Measurements from ENCODE around the gene ACOX3.
"Not testable (repeated sequence)": the region's sequence is repeated elsewhere in the genome, so short reads cannot be mapped to it uniquely, and the experiment has no call there.

The ACOX3 gene

GRCh38 chr4:8386731-8387130 is 53.8 kb downstream of the ACOX3 start:
- DNase-seq (ENCODE audit: low spot score): no peak

DNA sequence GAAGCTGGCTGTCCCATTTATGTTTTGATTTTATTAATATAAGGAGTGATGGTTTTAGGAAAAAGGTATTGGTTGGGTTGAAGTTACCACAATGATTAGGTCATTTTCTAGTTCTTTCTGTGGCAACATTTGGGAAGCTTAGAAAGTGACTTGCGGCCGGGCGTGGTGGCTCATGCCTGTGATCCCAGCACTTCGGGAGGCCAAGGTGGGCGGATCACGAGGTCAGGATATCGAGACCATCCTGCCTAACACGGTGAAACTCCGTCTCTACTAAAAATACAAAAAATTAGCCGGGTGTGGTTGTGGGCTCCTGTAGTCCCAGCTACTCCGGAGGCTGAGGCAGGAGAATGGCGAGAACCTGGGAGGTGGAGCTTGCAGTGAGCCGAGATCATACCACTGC is 54.4 kb downstream of the ACOX3 start:
- not testable (repeated sequence) for DNase-seq (ENCODE audit: low spot score)

- DNase-seq (ENCODE audit: low spot score): no peak
Observed at GRCh38 chr4:8385611-8386010, 54.9 kb downstream of the ACOX3 start.

- DNase-seq (ENCODE audit: low spot score): peak; percentile 1
Observed at GRCh38 chr4:8385106-8385505, 55.4 kb downstream of the ACOX3 start.

- no peak for DNase-seq (ENCODE audit: low spot score)
Observed at GRCh38 chr4:8384397-8385060, 56.0 kb downstream of the ACOX3 start.

GRCh38 chr4:8383451-8384160 is 56.9 kb downstream of the ACOX3 start:
- DNase-seq (ENCODE audit: low spot score): no peak

DNA sequence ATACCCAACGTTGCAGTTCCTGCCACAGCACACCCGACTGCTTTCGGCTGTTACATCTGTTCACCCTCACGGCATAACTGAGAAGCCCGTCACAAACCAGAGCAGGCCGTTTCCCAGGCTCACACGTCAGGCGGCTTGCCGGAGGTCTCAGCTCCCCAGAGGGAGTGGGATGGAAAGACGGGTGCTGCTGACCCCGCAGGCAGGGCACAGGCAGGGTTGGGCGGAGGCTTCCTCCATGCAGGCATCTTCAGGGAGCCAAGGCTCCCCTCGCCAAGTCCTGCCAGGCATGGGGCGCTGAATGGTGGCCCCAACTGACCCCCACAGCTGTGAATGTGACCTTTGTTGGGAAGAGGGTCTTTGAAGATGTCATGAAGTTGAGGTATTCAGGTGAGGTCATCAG is 57.5 kb downstream of the ACOX3 start:
- no peak for DNase-seq (ENCODE audit: low spot score)

DNA sequence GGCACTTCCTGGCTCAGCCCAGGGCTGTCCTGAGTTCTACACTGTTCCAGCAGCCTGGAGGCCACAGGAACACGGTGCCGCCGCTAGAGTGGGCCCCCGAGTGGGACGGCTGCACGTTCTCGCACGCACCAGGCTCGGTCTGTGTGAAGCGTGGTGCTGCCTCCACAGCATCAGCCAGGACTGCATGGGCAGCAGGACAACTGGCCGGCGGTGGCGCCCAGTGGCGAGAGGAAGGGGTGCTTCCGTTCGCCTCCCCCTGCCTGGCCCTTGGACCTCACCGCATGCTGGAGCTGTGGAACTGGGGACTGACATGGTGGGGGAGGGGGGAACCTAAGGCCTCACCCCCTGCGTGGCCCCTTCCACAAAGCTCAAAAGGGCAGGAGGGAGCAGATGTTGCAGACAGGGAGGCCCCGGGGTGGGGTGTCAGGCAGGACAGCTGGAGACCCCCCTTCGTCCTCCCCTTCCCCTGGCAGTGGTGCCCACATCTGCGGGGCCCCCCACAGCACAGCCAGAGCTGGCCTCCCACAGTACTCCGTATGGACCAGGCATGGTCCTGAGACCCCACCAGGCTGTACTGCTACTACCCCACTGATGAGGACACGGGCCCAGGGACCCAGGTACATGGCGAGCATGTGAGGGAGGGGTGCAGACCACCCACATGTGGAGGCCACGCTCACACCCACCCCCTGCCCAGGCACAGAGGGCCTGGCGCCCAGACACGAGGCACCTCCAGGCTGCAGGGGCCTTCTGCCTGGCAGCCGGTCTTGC is 58.5 kb downstream of the ACOX3 start:
- DNase-seq (ENCODE audit: low spot score): no peak

DNA sequence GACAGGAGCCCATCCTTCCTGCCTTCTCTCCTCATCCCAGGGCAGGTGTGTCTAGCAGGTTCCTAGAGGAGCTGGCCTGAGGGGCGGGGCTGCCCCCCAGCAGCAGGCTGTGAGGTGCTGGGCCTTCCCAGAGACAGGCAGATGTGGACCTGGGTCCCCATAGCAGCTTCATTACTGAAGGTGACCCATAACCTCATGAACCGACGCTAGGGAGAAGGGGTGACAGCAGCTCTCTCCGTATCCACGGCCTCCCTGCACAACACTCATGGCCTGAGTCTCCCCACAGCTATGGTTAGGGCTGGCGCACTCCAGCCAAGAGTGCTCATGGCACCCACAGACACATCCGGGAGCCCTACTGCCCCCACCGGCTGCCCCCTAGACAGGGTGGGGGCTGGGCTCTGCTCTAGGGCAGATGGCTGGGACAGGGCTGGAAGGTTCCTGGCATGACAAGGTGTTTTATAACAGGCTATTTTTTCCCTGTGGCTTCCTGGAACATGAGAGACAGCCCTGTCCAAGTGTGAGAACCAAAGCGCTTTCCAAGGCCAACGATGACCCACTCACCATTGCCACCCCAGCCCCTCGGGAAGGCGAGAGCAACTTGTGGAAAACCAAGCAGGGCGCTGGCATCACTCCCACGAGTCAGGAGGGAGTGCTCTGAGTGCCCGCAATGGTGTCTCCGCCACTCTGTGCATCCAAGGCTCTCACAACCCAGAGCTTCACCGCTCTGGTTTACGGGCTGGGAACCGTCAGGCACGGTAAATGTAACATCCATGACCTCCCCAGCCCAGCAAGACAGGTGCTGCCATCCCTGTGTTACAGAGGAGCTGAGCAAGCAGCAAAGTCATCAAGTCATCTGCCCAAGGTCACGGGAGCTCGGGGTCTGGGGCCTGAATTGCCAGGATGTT is 59.8 kb downstream of the ACOX3 start:
- DNase-seq (ENCODE audit: low spot score): no peak

- DNase-seq (ENCODE audit: low spot score): no peak
Observed at GRCh38 chr4:8379771-8380170, 60.8 kb downstream of the ACOX3 start.

DNA sequence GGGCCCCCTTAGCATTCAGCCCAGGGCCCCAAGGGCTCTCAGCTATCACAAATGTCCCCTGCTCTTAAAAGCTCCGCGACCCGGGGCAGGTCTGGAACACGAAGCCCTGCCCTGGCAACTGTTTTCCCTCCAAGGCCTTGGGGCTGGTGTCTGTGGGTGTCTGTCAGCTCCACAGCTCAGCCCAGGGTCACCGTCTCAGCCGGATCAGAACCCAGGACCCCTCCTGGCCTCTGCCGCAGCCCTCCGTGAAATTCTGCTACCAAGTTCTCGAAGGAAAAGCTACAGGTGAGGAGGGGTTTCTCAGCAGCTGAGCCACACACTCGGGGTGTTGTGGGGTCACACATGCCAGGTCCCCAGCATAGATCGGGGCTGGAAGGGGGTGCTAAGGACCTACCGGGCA is 61.2 kb downstream of the ACOX3 start:
- no peak for DNase-seq (ENCODE audit: low spot score)

- no peak for DNase-seq (ENCODE audit: low spot score)
Observed at GRCh38 chr4:8378776-8379175, 61.7 kb downstream of the ACOX3 start.

DNA sequence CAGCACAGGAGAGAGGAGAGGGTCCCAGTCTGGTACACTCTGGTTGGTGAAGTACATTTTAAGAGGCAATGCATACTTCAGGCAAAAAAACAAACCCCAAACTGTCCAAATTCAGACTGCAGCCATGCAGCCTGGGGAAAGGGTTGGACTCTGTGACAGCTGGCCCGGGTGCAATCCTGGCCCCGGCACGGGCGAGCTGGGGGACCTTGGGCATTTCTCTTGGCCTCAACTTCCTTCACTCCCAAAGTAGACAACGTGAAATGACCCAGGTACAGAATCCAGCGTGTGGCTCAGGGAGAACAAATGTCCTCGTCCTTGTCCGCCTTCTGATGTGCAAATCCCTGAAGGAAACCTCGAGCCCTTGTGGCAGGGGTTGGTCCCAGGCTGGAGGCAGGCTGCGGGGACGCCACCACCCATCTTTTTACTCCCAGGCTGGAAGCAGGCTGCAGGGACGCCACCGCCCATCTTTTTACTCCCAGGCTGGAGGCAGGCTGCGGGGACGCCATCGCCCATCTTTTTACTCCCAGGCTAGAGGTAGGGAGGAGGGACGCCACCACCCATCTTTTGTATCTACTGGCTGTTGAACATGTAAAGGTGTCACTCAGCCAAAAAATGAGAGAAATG is 62.3 kb downstream of the ACOX3 start:
- DNase-seq (ENCODE audit: low spot score): no peak

- no peak for DNase-seq (ENCODE audit: low spot score)
Observed at GRCh38 chr4:8377103-8378075, 63.1 kb downstream of the ACOX3 start.

GRCh38 chr4:8376361-8377102 is 64.0 kb downstream of the ACOX3 start:
- DNase-seq (ENCODE audit: low spot score): no peak

DNA sequence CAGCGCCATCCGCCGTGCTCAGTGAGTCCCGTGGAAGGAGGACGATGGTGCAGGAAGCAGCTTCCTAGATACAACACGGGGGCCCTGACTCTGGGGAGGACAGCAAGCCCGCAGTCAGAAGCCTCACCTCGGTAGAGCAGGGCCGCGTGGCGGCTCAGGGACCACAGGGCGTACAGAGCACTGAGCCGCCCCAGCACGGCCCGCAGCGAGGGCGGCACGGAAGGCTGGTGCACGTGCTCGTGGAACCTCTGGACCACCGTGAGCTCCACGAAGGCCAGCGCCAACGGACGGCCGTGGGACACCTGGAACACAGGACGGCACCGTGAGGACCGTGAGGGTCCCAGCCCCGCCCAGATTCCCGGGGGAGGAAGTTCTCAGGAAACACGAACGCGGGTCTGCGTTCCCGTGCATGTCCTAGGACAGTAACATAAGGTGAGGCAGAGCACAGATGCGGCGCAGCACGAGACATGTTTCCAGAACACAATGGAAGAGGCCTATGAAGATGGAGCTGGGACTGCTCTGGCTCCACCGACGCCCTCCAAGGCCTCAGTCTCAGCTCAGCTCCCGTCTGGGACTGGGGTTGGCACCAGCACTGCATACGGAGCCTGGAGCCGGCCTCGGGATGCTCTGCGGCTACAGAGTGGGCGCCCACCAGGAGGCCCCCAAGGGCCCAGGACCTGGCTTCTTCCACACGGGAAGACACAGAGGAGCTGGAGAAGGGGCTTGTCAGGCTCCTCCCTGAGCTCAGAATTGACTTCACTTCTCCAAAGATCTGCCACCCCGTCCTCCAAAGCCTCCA is 65.5 kb downstream of the ACOX3 start:
- DNase-seq (ENCODE audit: low spot score): no peak

- no peak for DNase-seq (ENCODE audit: low spot score)
Observed at GRCh38 chr4:8373973-8374545, 66.5 kb downstream of the ACOX3 start.

DNA sequence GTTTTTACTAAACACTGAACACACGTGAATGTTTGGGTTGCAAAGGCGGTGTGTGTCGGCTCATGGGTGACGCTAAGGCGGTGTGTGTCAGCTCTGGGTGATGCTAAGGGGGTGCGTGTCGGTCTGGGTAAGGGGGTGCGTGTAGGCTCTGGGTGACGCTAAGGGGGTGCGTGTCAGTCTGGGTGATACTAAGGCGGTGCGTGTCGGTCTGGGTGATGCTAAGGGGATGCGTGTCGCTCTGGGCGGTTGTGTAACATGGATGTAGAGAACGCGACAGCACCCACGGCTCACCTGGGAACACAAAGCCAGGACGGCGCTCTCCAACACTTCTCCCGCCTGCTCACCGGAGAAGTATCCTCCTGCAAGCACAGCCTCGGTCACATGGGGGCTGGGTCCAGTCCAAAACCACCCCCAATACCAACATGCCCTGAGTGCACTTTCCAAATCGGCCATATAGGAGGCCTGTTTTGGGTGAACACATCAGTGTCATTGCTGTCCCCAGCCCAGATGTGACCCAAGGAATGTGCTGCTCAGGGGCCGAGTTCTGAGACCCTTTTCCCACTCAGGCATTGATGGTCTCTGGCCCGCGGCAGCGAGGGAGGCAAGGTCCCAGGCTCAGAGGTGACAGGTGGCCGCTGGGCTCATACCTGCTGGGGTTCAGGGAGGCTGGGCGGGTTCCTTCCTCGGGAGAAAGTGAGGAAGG is 67.1 kb downstream of the ACOX3 start:
- DNase-seq (ENCODE audit: low spot score): no peak
